HepG2 (cell line): ENCODE data around the gene CCDC144A. TPM values are rescaled to one million over a fixed set of nuclear protein-coding genes. Genes with fewer than 3 reads are reported as not detected.

Experiments used
- AHR ChIP-seq: IDR thresholded peaks from 2 replicates; pipeline ENCODE4 v1.6.1; 2018; ENCODE audit warnings: missing genetic modification reagents, missing compliant biosample characterization
- BATF2 ChIP-seq: sonication (generic); formaldehyde crosslinking; IDR thresholded peaks from 2 replicates; pipeline ENCODE4 v1.8.0; 2022; ENCODE audit warnings: mild to moderate bottlenecking, missing genetic modification reagents, moderate library complexity
- CCDC6 ChIP-seq: sonication (generic); formaldehyde crosslinking; IDR thresholded peaks from 2 replicates; pipeline ENCODE4 v1.8.1; 2022; ENCODE audit warnings: mild to moderate bottlenecking, missing genetic modification reagents, moderate library complexity
- ESRRA ChIP-seq: sonication (generic); formaldehyde crosslinking; IDR thresholded peaks from 2 replicates; pipeline ENCODE4 v1.5.1; 2020; ENCODE audit warnings: mild to moderate bottlenecking, low read depth, missing genetic modification reagents
- FOSL1 ChIP-seq: sonication (generic); formaldehyde crosslinking; IDR thresholded peaks from 2 replicates; pipeline ENCODE4 v1.9.0; 2021; ENCODE audit warnings: missing genetic modification reagents, borderline replicate concordance
- HNF4G ChIP-seq, 2 experiments: sonication (generic) in 1 of 2; formaldehyde crosslinking in 1 of 2; IDR thresholded peaks; 2 replicates each; pipeline versions ENCODE4 v1.4.0 to v1.6.1; 2011 to 2020; ENCODE audit warnings: borderline replicate concordance in 2 of 2, low read depth in 2 of 2, mild to moderate bottlenecking in 2 of 2, low read length in 1 of 2, missing genetic modification reagents in 1 of 2, moderate library complexity in 1 of 2
- HNRNPUL1 ChIP-seq: fragments of 200-400 bp; formaldehyde crosslinking; IDR thresholded peaks from 2 replicates; pipeline ENCODE4 v1.6.1; 2017; ENCODE audit warnings: low read depth, mild to moderate bottlenecking, low read length, moderate library complexity
- KDM4B ChIP-seq: sonication (generic); formaldehyde crosslinking; IDR thresholded peaks from 2 replicates; pipeline ENCODE4 v1.4.0; 2020; ENCODE audit warnings: missing genetic modification reagents
- MXD1 ChIP-seq: sonication (generic); formaldehyde crosslinking; IDR thresholded peaks from 2 replicates; pipeline ENCODE4 v1.4.0; 2020; ENCODE audit warnings: mild to moderate bottlenecking, missing genetic modification reagents
- PAF1 ChIP-seq: IDR thresholded peaks from 2 replicates; pipeline ENCODE4 v1.6.1; 2016; ENCODE audit warnings: missing genetic modification reagents, missing compliant biosample characterization
- RFX1 ChIP-seq: fragments of 450-650 bp; IDR thresholded peaks from 2 replicates; pipeline ENCODE4 v1.6.1; 2017
- RXRA ChIP-seq: sonication (generic); formaldehyde crosslinking; IDR thresholded peaks from 2 replicates; pipeline ENCODE4 v1.5.1; 2020; ENCODE audit warnings: missing genetic modification reagents
- STAG1 ChIP-seq: sonication (generic); formaldehyde crosslinking; IDR thresholded peaks from 2 replicates; pipeline ENCODE4 v1.4.0; 2020; ENCODE audit warnings: missing genetic modification reagents
- TCF7L2 ChIP-seq: IDR thresholded peaks from 2 replicates; pipeline ENCODE4 v1.6.1; 2011; ENCODE audit warnings: mild to moderate bottlenecking, low read depth, low read length, moderate library complexity
- ZNF136 ChIP-seq: sonication (generic); formaldehyde crosslinking; IDR thresholded peaks from 2 replicates; pipeline ENCODE4 v1.8.1; 2022; ENCODE audit warnings: low read depth, mild to moderate bottlenecking, moderate library complexity, missing genetic modification reagents
- ZNF644 ChIP-seq: IDR thresholded peaks from 2 replicates; pipeline ENCODE4 v1.6.1; 2016; ENCODE audit warnings: low read depth
- ZSCAN5A ChIP-seq: sonication (generic); formaldehyde crosslinking; IDR thresholded peaks from 2 replicates; pipeline ENCODE4 v1.8.0; 2022; ENCODE audit warnings: mild to moderate bottlenecking, missing genetic modification reagents, borderline replicate concordance
- polyA plus RNA-seq, 8 experiments: library from polyadenylated mRNA; depleted of rRNA in 3 of 8; stranded (reverse) in 7 of 8; unstranded in 1 of 8; fragments of >200 nt; fragmentation: Illumina TruSeq in 4 of 8; extraction: Trizol in 4 of 8; gene quantifications; 2 replicates each; pipeline versions ENCODE4 v1.2.1 to v1.2.3, GENCODE V29; 2011 to 2016; ENCODE audit warnings: low read depth in 4 of 8, missing spikeins in 1 of 8, mixed read lengths in 1 of 8; ENCODE audit not compliant: insufficient read depth in 1 of 8
- total RNA-seq, 5 experiments: library from RNA; depleted of rRNA; stranded (reverse); fragments of >200 nt; fragmentation: Illumina TruSeq; extraction: Trizol; gene quantifications; 2 replicates each; pipeline ENCODE4 v1.2.3, GENCODE V29; 2016; ENCODE audit warnings: low read depth in 1 of 5
- TF ChIP-seq, protein P1 (sequence below): sonication (generic); formaldehyde crosslinking; IDR thresholded peaks from 2 replicates; pipeline ENCODE4 v1.4.0; 2020; ENCODE audit warnings: missing genetic modification reagents, borderline replicate concordance
- TF ChIP-seq, protein P2 (sequence below): sonication (generic); formaldehyde crosslinking; IDR thresholded peaks from 2 replicates; pipeline ENCODE4 v1.5.1; 2020; ENCODE audit warnings: missing genetic modification reagents, mild to moderate bottlenecking, borderline replicate concordance

The CCDC144A gene
- total and polyA plus RNA-seq, 2 of the 13 experiments (the other 11 are each of a cell fraction or from before 2014, with no cell fraction given) = 0.09 TPM; not detected in 1

- TF ChIP-seq HNRNPUL1 (no peak), FOSL1 (CRISPR knock-in tag) (no peak), ZNF644 (CRISPR knock-in tag) (0 out of 2 replicates have a peak, but pooled peaks have one; percentile 24), TCF7L2 (no peak), MXD1 (CRISPR knock-in tag) (peak; percentile 88; the same call in 1 of the 2 replicates), RXRA (CRISPR knock-in tag) (peak; percentile 61), STAG1 (CRISPR knock-in tag) (no peak), PAF1 (CRISPR knock-in tag) (no peak), ZNF136 (CRISPR knock-in tag) (no peak), ESRRA (peak; percentile 52), RFX1 (no peak), AHR (0 out of 2 replicates have a peak, but pooled peaks have one; percentile 40), BATF2 (CRISPR knock-in tag) (no peak), ZSCAN5A (CRISPR knock-in tag) (peak; percentile 79; the same call in 1 of the 2 replicates), KDM4B (CRISPR knock-in tag) (peak; percentile 41; the same call in 1 of the 2 replicates), HNF4G (IDR thresholded peaks at IDR 0.05; ENCODE audit: borderline replicate concordance, low read depth, low read length) (no peak), HNF4G (CRISPR knock-in tag; IDR thresholded peaks at IDR 0.05; ENCODE audit: borderline replicate concordance, low read depth) (0 out of 2 replicates have a peak, but pooled peaks have one; percentile 46), CCDC6 (CRISPR knock-in tag) (no peak)
- TF ChIP-seq, protein P1, sequence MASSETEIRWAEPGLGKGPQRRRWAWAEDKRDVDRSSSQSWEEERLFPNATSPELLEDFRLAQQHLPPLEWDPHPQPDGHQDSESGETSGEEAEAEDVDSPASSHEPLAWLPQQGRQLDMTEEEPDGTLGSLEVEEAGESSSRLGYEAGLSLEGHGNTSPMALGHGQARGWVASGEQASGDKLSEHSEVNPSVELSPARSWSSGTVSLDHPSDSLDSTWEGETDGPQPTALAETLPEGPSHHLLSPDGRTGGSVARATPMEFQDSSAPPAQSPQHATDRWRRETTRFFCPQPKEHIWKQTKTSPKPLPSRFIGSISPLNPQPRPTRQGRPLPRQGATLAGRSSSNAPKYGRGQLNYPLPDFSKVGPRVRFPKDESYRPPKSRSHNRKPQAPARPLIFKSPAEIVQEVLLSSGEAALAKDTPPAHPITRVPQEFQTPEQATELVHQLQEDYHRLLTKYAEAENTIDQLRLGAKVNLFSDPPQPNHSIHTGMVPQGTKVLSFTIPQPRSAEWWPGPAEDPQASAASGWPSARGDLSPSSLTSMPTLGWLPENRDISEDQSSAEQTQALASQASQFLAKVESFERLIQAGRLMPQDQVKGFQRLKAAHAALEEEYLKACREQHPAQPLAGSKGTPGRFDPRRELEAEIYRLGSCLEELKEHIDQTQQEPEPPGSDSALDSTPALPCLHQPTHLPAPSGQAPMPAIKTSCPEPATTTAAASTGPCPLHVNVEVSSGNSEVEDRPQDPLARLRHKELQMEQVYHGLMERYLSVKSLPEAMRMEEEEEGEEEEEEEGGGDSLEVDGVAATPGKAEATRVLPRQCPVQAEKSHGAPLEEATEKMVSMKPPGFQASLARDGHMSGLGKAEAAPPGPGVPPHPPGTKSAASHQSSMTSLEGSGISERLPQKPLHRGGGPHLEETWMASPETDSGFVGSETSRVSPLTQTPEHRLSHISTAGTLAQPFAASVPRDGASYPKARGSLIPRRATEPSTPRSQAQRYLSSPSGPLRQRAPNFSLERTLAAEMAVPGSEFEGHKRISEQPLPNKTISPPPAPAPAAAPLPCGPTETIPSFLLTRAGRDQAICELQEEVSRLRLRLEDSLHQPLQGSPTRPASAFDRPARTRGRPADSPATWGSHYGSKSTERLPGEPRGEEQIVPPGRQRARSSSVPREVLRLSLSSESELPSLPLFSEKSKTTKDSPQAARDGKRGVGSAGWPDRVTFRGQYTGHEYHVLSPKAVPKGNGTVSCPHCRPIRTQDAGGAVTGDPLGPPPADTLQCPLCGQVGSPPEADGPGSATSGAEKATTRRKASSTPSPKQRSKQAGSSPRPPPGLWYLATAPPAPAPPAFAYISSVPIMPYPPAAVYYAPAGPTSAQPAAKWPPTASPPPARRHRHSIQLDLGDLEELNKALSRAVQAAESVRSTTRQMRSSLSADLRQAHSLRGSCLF = no peak
- TF ChIP-seq, protein P2, sequence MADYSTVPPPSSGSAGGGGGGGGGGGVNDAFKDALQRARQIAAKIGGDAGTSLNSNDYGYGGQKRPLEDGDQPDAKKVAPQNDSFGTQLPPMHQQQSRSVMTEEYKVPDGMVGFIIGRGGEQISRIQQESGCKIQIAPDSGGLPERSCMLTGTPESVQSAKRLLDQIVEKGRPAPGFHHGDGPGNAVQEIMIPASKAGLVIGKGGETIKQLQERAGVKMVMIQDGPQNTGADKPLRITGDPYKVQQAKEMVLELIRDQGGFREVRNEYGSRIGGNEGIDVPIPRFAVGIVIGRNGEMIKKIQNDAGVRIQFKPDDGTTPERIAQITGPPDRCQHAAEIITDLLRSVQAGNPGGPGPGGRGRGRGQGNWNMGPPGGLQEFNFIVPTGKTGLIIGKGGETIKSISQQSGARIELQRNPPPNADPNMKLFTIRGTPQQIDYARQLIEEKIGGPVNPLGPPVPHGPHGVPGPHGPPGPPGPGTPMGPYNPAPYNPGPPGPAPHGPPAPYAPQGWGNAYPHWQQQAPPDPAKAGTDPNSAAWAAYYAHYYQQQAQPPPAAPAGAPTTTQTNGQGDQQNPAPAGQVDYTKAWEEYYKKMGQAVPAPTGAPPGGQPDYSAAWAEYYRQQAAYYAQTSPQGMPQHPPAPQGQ = no peak
These were observed 36.5 kb upstream of the CCDC144A start, which contains the start of gene ZNF624 (continued) for GRCh38 chr17:16653367-16654041.
